ENCODE data around the gene DIAPH1. TPM values are rescaled to one million over a fixed set of nuclear protein-coding genes. Genes with fewer than 3 reads are reported as not detected.
A peak's percentile ranks its signal among the peaks of the same experiment; 100 is the strongest.

Gene DIAPH1
- polyA plus RNA-seq, 4 donors: 58.4 to 97.3 (median 90.6) TPM

DNA sequence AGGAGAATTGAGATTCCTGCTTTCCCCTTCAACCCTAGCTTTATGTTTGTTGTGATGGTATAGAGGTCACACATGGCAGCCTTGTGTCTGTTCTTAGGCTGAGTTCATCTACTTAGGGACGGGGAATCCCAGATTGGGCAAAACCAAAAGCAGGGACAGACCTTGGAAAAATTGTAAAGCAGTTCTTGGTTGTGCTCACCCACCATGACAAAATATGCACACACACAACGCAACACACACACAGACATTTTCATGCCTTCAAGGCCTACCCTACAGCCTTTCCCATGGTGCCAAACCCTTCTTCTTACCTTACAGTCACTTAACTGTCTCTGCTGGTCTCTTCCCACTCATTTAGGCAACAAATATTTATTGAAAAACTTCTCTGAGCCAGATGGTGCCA lies 115.1 kb downstream of the DIAPH1 start:
- DNase-seq (no peak), FAIRE-seq (no peak)
- no peak overlapping the region for H3K27ac ChIP-seq (ENCODE audit: low read depth in 1 of 3, low read length in 2 of 3)
- H3K27me3 ChIP-seq (ENCODE audit: control insufficient read depth in 3 of 3, insufficient read depth in 3 of 3, low read length in 3 of 3): no peaks in the 10 kb centered on the region
- H3K4me3 ChIP-seq (ENCODE audit: low read depth in 1 of 3, low read length in 3 of 3): no peak overlapping the region
- H3K4me1 ChIP-seq (ENCODE audit: control insufficient read depth in 3 of 3, insufficient read depth in 2 of 3, low read depth in 1 of 3, low read length in 2 of 3): peaks cover 0 to 13% (median 0%) of the 10 kb centered on the region in 3 donors
- peaks cover 0 to 6% (median 2%) of the 10 kb centered on the region in 3 donors for H3K36me3 ChIP-seq (ENCODE audit: control insufficient read depth in 3 of 3, insufficient read depth in 2 of 3, low read depth in 1 of 3, low read length in 3 of 3)
- WGBS, 3 donors: 90 to 98% (median 94%) methylated on average over 2 of the region's 2 CpGs
- H3K9me3 ChIP-seq (ENCODE audit: control insufficient read depth in 2 of 2, insufficient read depth in 1 of 2, low read depth in 1 of 2, low read length in 1 of 2): no peaks in the 10 kb centered on the region

DNA sequence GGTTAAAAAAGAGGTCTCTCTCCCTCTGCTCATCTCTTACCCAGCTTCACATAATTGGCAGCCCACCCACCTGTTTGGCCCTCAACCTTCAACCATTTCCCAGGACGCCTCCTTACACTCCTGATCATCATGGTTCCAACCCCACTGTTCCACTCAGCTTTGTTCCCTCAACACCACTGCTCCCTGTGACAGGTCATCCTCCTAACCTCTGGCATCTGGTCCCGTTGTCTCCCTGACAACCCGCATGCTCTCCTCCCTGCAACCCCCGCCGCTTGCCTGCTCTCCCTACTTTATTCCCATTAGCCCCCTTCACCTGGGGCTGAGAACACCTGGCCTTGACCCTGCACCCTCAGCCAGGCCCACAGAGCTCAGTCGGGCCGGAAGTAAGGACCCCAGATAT lies 117.0 kb downstream of the DIAPH1 start:
- peaks cover 0 to 6% (median 2%) of the 10 kb centered on the region in 3 donors for H3K36me3 ChIP-seq (ENCODE audit: control insufficient read depth in 3 of 3, insufficient read depth in 2 of 3, low read depth in 1 of 3, low read length in 3 of 3)
- FAIRE-seq: no peak
- WGBS, 3 donors: 85 to 91% (median 88%) methylated on average over 7 of the region's 7 CpGs

DNA sequence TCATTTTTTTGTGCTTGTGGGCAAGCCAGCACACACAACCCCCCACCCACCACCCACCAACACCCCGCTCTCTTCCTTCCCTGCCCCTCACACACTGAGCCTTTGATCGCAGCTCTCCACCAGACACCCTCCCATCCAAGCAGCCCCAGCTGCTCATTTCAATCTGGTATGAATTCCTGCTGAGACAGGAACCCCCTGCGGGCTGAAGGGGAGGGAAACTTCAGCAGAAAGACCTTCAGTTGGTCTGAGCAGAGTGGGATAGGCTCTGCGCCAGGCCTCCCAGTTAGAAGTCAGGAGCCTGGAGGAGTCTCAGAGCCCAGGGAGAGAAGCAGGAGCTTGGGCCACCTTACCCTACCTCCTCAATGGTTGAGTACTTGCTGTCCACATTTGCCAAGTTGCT lies 122.8 kb downstream of the DIAPH1 start:
- FAIRE-seq (no peak), DNase-seq (no peak)
- WGBS, 3 donors: 65 to 82% (median 68%) methylated on average over 4 of the region's 4 CpGs

More for the DNA sequence above, 117.0 kb downstream of the DIAPH1 start:
- no peaks in the 10 kb centered on the region for H3K9me3 ChIP-seq (ENCODE audit: control insufficient read depth in 2 of 2, insufficient read depth in 1 of 2, low read depth in 1 of 2, low read length in 1 of 2)
- H3K4me1 ChIP-seq (ENCODE audit: control insufficient read depth in 3 of 3, insufficient read depth in 2 of 3, low read depth in 1 of 3, low read length in 2 of 3): no peaks in the 10 kb centered on the region
- DNase-seq: no peak
- H3K27me3 ChIP-seq (ENCODE audit: control insufficient read depth in 3 of 3, insufficient read depth in 3 of 3, low read length in 3 of 3): no peaks in the 10 kb centered on the region
- no peak overlapping the region for H3K4me3 ChIP-seq (ENCODE audit: low read depth in 1 of 3, low read length in 3 of 3)
- no peak overlapping the region for H3K27ac ChIP-seq (ENCODE audit: low read depth in 1 of 3, low read length in 2 of 3)

GRCh38 chr5:141495453-141495811 lies 123.4 kb downstream of the DIAPH1 start:
- Histone ChIP-seq H3K36me3 (ENCODE audit: control insufficient read depth in 3 of 3, insufficient read depth in 2 of 3, low read depth in 1 of 3, low read length in 3 of 3) (peaks cover 0 to 15% (median 0%) of the 10 kb centered on the region in 3 donors), H3K27ac (ENCODE audit: low read depth in 1 of 3, low read length in 2 of 3) (no peak overlapping the region), H3K27me3 (ENCODE audit: control insufficient read depth in 3 of 3, insufficient read depth in 3 of 3, low read length in 3 of 3) (peaks cover 13 to 58% (median 19%) of the 10 kb centered on the region in 3 donors), H3K4me3 (ENCODE audit: low read depth in 1 of 3, low read length in 3 of 3) (no peak overlapping the region), H3K4me1 (ENCODE audit: control insufficient read depth in 3 of 3, insufficient read depth in 2 of 3, low read depth in 1 of 3, low read length in 2 of 3) (no peaks in the 10 kb centered on the region), H3K9me3 (ENCODE audit: control insufficient read depth in 2 of 2, insufficient read depth in 1 of 2, low read depth in 1 of 2, low read length in 1 of 2) (no peaks in the 10 kb centered on the region)
- WGBS, 3 donors: 76 to 80% (median 77%) methylated on average over 8 of the region's 8 CpGs
- DNase-seq (no peak), FAIRE-seq (no peak)

More for the DNA sequence above, 122.8 kb downstream of the DIAPH1 start:
- Histone ChIP-seq H3K9me3 (ENCODE audit: control insufficient read depth in 2 of 2, insufficient read depth in 1 of 2, low read depth in 1 of 2, low read length in 1 of 2) (no peaks in the 10 kb centered on the region), H3K4me1 (ENCODE audit: control insufficient read depth in 3 of 3, insufficient read depth in 2 of 3, low read depth in 1 of 3, low read length in 2 of 3) (no peaks in the 10 kb centered on the region), H3K4me3 (ENCODE audit: low read depth in 1 of 3, low read length in 3 of 3) (no peak overlapping the region), H3K27ac (ENCODE audit: low read depth in 1 of 3, low read length in 2 of 3) (no peak overlapping the region), H3K36me3 (ENCODE audit: control insufficient read depth in 3 of 3, insufficient read depth in 2 of 3, low read depth in 1 of 3, low read length in 3 of 3) (peaks cover 0 to 14% (median 0%) of the 10 kb centered on the region in 3 donors), H3K27me3 (ENCODE audit: control insufficient read depth in 3 of 3, insufficient read depth in 3 of 3, low read length in 3 of 3) (peaks cover 8 to 52% (median 16%) of the 10 kb centered on the region in 3 donors)

DNA sequence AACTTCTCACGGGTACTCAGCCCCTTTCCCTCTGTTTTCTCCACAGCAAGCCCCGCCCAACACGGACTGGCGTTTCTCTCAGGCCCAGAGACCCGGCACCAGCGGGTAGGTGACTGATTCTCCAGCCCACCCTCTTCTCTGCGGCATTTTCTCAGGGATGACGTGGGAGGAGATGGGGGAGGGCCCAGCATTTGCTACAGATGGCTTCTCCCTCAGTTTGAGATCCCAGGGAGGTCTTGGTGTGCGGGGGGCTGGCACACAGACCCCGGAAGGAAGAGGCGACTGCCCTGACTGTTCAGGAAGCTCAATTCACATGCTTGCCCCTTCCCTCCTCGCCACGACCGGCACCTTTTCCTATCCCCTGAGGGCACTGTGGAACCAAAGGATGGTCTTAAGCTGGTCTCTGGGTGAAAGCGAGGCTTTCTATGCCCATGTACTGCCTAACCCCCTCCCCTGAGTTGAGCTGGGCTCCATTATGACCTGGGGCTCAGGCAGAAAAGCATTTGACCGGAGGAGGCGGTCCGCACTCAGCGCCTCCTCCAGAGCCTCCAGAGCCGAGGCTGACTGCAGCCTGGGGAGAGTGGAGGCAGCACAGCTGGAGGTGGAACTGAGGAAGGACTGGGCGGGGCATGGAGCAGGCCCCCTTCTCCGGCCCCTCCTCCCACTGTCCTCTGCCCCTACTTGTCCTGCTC lies 123.9 kb downstream of the DIAPH1 start:
- Histone ChIP-seq H3K9me3 (ENCODE audit: control insufficient read depth in 2 of 2, insufficient read depth in 1 of 2, low read depth in 1 of 2, low read length in 1 of 2) (no peaks in the 10 kb centered on the region), H3K27me3 (ENCODE audit: control insufficient read depth in 3 of 3, insufficient read depth in 3 of 3, low read length in 3 of 3) (peaks cover 13 to 63% (median 19%) of the 10 kb centered on the region in 3 donors), H3K36me3 (ENCODE audit: control insufficient read depth in 3 of 3, insufficient read depth in 2 of 3, low read depth in 1 of 3, low read length in 3 of 3) (peaks cover 0 to 15% (median 0%) of the 10 kb centered on the region in 3 donors), H3K4me3 (ENCODE audit: low read depth in 1 of 3, low read length in 3 of 3) (no peak overlapping the region), H3K27ac (ENCODE audit: low read depth in 1 of 3, low read length in 2 of 3) (peak overlapping the region in 1 of 3 donors; percentile 22), H3K4me1 (ENCODE audit: control insufficient read depth in 3 of 3, insufficient read depth in 2 of 3, low read depth in 1 of 3, low read length in 2 of 3) (no peaks in the 10 kb centered on the region)
- 49 to 63% (median 55%) methylated on average over 21 to 22 of the region's 22 CpGs for WGBS, 3 donors
- DNase-seq (no peak), FAIRE-seq (no peak)

DNA sequence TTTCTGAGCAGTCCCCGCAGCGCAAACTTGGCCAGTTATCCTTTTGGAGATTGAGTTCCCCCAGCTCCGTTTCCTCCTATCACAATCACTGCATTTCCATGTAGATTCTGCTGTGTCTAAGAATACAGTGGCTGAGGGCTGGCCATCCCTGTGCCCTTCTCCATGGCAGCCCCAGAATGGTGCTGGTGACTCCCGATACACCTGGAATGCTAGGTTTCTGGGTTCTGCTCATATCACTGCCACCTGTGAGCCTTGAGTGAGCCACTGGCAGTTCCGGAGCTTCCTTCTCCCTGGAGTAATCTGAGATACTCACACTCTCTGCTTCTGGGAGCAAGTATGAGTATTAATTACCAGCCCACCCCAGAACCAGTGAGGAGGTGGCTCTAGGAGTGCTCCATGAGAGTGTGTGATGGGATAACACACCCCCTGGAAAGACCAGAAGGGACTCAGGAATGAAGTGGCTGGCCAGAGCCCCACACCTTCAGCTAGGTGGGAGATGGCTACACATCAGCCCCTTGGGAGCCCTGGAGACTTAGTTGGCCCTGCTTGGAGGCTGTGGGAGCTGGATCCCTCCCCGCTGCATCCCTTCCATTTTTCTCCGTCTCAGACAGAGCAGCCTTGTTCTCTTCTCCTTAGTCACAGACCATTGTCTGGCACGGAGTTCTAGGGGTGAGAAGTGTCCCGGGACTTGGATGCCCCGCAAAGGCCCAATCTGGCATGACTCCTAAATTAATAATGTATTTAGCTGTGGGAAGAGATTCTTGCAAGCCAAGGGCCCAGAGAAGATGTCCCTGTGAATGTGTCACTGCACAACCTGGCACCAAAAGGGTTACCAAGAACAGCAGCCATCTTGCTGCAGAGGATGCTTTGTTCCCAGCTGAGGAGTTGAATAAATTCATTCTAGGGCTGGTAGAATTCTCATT lies 125.0 kb downstream of the DIAPH1 start:
- FAIRE-seq: no peak
- Histone ChIP-seq H3K27ac (ENCODE audit: low read depth in 1 of 3, low read length in 2 of 3) (peak overlapping the region in 1 of 3 donors; percentile 22), H3K9me3 (ENCODE audit: control insufficient read depth in 2 of 2, insufficient read depth in 1 of 2, low read depth in 1 of 2, low read length in 1 of 2) (no peaks in the 10 kb centered on the region), H3K27me3 (ENCODE audit: control insufficient read depth in 3 of 3, insufficient read depth in 3 of 3, low read length in 3 of 3) (peaks cover 16 to 73% (median 19%) of the 10 kb centered on the region in 3 donors), H3K36me3 (ENCODE audit: control insufficient read depth in 3 of 3, insufficient read depth in 2 of 3, low read depth in 1 of 3, low read length in 3 of 3) (peaks cover 0 to 15% (median 0%) of the 10 kb centered on the region in 3 donors), H3K4me1 (ENCODE audit: control insufficient read depth in 3 of 3, insufficient read depth in 2 of 3, low read depth in 1 of 3, low read length in 2 of 3) (no peaks in the 10 kb centered on the region), H3K4me3 (ENCODE audit: low read depth in 1 of 3, low read length in 3 of 3) (no peak overlapping the region)
- WGBS, 3 donors: 71 to 73% (median 73%) methylated on average over 10 of the region's 10 CpGs
- DNase-seq: no peak

DNA sequence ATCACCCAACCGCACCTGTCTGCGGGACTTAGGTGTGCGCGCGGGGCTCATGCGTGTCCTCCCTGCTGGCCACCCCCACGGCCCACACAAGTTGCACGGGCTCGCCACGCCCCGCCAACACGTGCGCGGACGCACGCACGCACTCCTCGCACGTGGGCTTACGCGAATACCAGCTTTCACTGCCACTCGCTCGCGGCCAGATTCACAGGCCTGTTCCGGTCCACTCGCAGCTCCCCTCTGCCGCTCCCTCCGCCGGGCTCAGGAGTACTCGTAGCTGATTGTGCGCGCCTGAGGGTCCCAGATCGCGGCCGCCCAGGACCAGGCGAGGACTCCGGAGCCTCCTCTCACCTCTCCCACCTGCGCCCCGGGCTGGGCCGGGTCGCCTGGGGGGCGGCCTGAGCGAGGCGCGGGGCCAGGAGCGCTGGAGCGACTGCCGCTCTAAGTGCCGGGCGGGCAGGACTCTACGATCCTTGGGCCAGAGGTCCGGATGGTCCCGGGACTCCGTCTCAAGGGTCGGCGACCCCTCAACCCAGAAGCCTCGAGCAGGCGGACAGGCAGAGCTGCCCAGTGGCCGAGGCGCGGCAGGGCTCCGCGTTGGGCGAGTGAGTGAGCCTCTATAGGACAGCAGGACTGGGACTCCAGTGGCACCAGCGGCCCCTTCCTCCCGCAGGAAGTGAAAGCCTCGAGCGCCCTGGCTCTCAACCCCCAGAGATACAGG lies 126.5 kb downstream of the DIAPH1 start:
- no peaks in the 10 kb centered on the region for H3K9me3 ChIP-seq (ENCODE audit: control insufficient read depth in 2 of 2, insufficient read depth in 1 of 2, low read depth in 1 of 2, low read length in 1 of 2)
- DNase-seq (no peak), FAIRE-seq (no peak)
- H3K4me3 ChIP-seq (ENCODE audit: low read depth in 1 of 3, low read length in 3 of 3): peak overlapping the region in 1 of 3 donors; percentile 9
- WGBS, 3 donors: 18 to 41% (median 22%) methylated on average over 60 to 68 of the region's 68 CpGs
- H3K36me3 ChIP-seq (ENCODE audit: control insufficient read depth in 3 of 3, insufficient read depth in 2 of 3, low read depth in 1 of 3, low read length in 3 of 3): peaks cover 0 to 16% (median 0%) of the 10 kb centered on the region in 3 donors
- H3K27ac ChIP-seq (ENCODE audit: low read depth in 1 of 3, low read length in 2 of 3): no peak overlapping the region
- H3K27me3 ChIP-seq (ENCODE audit: control insufficient read depth in 3 of 3, insufficient read depth in 3 of 3, low read length in 3 of 3): peaks cover 16 to 83% (median 19%) of the 10 kb centered on the region in 3 donors
- no peaks in the 10 kb centered on the region for H3K4me1 ChIP-seq (ENCODE audit: control insufficient read depth in 3 of 3, insufficient read depth in 2 of 3, low read depth in 1 of 3, low read length in 2 of 3)

Measured in small intestine (tissue), 7 donors.